HepG2 (cell line): ENCODE measurements around the gene NPR3. TPM values are rescaled to one million over a fixed set of nuclear protein-coding genes. Genes with fewer than 3 reads are reported as not detected.

Experiments
- ATAC-seq: fragments of 200-7000 bp; cut with Tn5 transposase; 3 replicates; pipeline ENCODE4 v1.9.1; 2020; ENCODE audit warnings: mild to moderate bottlenecking, moderate library complexity
- BruUV-seq: library from RNA; stranded (reverse); fragments of 400-500 nt; replicated peaks from 2 replicates; lab custom pipeline; 2021; lab: Mats Ljungman, UMichigan
- CTCF ChIA-PET: fragments of 300-600 bp; formaldehyde crosslinking; extraction: SDS; loops from one replicate; lab custom pipeline; 2021; ENCODE audit warnings: low total read pairs, inconsistent platforms, low intra/inter-chr PET ratio; lab: Yijun Ruan, JAX
- POLR2A ChIA-PET: fragments of 350-600 bp; sonication (Branson Sonifier 250); formaldehyde crosslinking; loops from one replicate; lab custom pipeline; 2020; ENCODE audit warnings: antibody characterized with exemption, inconsistent platforms; lab: Yijun Ruan, JAX
- DNase-seq: peaks from one replicate; pipeline ENCODE4 v3.0.0-alpha.2; 2015; ENCODE audit warnings: low spot score
- FAIRE-seq: peaks from 3 replicates; lab custom pipeline; 2011; peaks lifted over from hg19 to GRCh38; lab: Jason Lieb, UNC
- H2AFZ ChIP-seq: one replicate; pipeline ENCODE4 v1.6.1; 2011; ENCODE audit warnings: low read length, inconsistent platforms
- H3K27ac ChIP-seq: fragments of 300-600 bp; 3 replicates; pipeline ENCODE4 v1.8.0; 2011; ENCODE audit warnings: mixed run types, mild to moderate bottlenecking, mixed read lengths, low read length, inconsistent platforms; ENCODE audit not compliant: insufficient read depth; ENCODE audit errors: extremely low read length
- H3K27me3 ChIP-seq, 2 experiments: fragments of 200-600 bp in 1 of 2; 2 replicates in 1 of 2; 3 replicates in 1 of 2; pipeline versions ENCODE4 v1.6.0 to v1.8.0; 2011; ENCODE audit warnings: low read length in 2 of 2, mild to moderate bottlenecking in 2 of 2, moderate library complexity in 2 of 2, inconsistent platforms in 1 of 2; ENCODE audit not compliant: insufficient read depth in 2 of 2, control insufficient read depth in 1 of 2
- H3K36me3 ChIP-seq, 2 experiments: fragments of 200-600 bp in 1 of 2; replicated peaks in 1 of 2; 2 replicates in 1 of 2; 3 replicates in 1 of 2; pipeline versions ENCODE4 v1.5.1 to v1.8.0; 2011; ENCODE audit warnings: low read length in 2 of 2, inconsistent platforms in 1 of 2; ENCODE audit not compliant: insufficient read depth in 2 of 2, control insufficient read depth in 1 of 2
- H3K4me1 ChIP-seq: 2 replicates; pipeline ENCODE4 v1.5.1; 2012; ENCODE audit warnings: low read length, inconsistent platforms; ENCODE audit not compliant: insufficient read depth
- H3K4me2 ChIP-seq: 2 replicates; pipeline ENCODE4 v1.6.0; 2011; ENCODE audit warnings: low read depth, low read length, inconsistent platforms
- H3K4me3 ChIP-seq, 3 experiments: fragments of 200-600 bp in 1 of 3; sonication (generic), shearing (Covaris generic) in 1 of 3; replicated peaks in 1 of 3; 2 replicates each; pipeline ENCODE4 v1.5.1; 2011 to 2016; ENCODE audit warnings: low read length in 3 of 3, inconsistent platforms in 2 of 3, low read depth in 2 of 3, mild to moderate bottlenecking in 2 of 3, control low read depth in 1 of 3, mixed read lengths in 1 of 3; ENCODE audit not compliant: insufficient read depth in 1 of 3
- H3K79me2 ChIP-seq: one replicate; pipeline ENCODE4 v1.6.1; 2011; ENCODE audit warnings: low read length, inconsistent platforms; ENCODE audit not compliant: insufficient read depth
- H3K9ac ChIP-seq: 2 replicates; pipeline ENCODE4 v1.6.0; 2011; ENCODE audit warnings: mild to moderate bottlenecking, low read depth, low read length, inconsistent platforms; ENCODE audit not compliant: insufficient read depth
- H3K9me3 ChIP-seq: 2 replicates; pipeline ENCODE4 v1.5.1; 2012; ENCODE audit warnings: mild to moderate bottlenecking, low read length
- H4K20me1 ChIP-seq: 2 replicates; pipeline ENCODE4 v1.6.0; 2011; ENCODE audit warnings: inconsistent platforms, mild to moderate bottlenecking, low read length, moderate library complexity; ENCODE audit not compliant: insufficient read depth
- BRD4 ChIP-seq: sonication (generic); formaldehyde crosslinking; IDR thresholded peaks from 2 replicates; pipeline ENCODE4 v1.4.0; 2020; ENCODE audit warnings: missing genetic modification reagents
- HMG20A ChIP-seq: IDR thresholded peaks from 2 replicates; pipeline ENCODE4 v1.6.1; 2016; ENCODE audit warnings: borderline replicate concordance
- MEF2D ChIP-seq: sonication (generic); formaldehyde crosslinking; IDR thresholded peaks from 2 replicates; pipeline ENCODE4 v1.5.1; 2020; ENCODE audit warnings: mild to moderate bottlenecking, missing genetic modification reagents
- NFYC ChIP-seq: IDR thresholded peaks from 2 replicates; pipeline ENCODE4 v1.6.1; 2016; ENCODE audit warnings: missing genetic modification reagents, missing compliant biosample characterization
- PBX2 ChIP-seq: IDR thresholded peaks from 2 replicates; pipeline ENCODE4 v1.6.1; 2016; ENCODE audit warnings: control low read depth
- ZBTB8A ChIP-seq: sonication (generic); formaldehyde crosslinking; IDR thresholded peaks from 2 replicates; pipeline ENCODE4 v1.4.0; 2020; ENCODE audit warnings: mild to moderate bottlenecking, low read depth, missing genetic modification reagents, borderline replicate concordance
- ZNF451 ChIP-seq: sonication (generic); formaldehyde crosslinking; IDR thresholded peaks from 2 replicates; pipeline ENCODE4 v1.5.0; 2020; ENCODE audit warnings: mild to moderate bottlenecking, missing genetic modification reagents
- ZNF503 ChIP-seq: sonication (generic); formaldehyde crosslinking; IDR thresholded peaks from 2 replicates; pipeline ENCODE4 v1.4.0; 2020; ENCODE audit warnings: missing genetic modification reagents
- ZNF547 ChIP-seq: sonication (generic); formaldehyde crosslinking; IDR thresholded peaks from 2 replicates; pipeline ENCODE4 v1.5.1; 2020; ENCODE audit warnings: mild to moderate bottlenecking, missing genetic modification reagents
- WGBS: methylation state at CpG from one replicate; pipeline ENCODE4 v1.1.6; 2017; ENCODE audit warnings: low lambda C conversion rate; 5-methylcytosine and 5-hydroxymethylcytosine counted together
- in situ Hi-C: cut with HindIII; loops from 2 replicates; pipeline ENCODE4 v1.10.0; 2017; ENCODE audit warnings: low pct_unique_long_range_greater_than_20kb; ENCODE audit not compliant: extremely low pct_ligation_motif_present
- intact Hi-C: fragments of 100-400 bp; cut with micrococcal nuclease; formaldehyde crosslinking; loops from one replicate; pipeline ENCODE4 v1.10.0; 2022; ENCODE audit not compliant: unreplicated experiment
- polyA plus RNA-seq, 8 experiments: library from polyadenylated mRNA; depleted of rRNA in 3 of 8; stranded (reverse) in 7 of 8; unstranded in 1 of 8; fragments of >200 nt; fragmentation: Illumina TruSeq in 4 of 8; extraction: Trizol in 4 of 8; gene quantifications; 2 replicates each; pipeline versions ENCODE4 v1.2.1 to v1.2.3, GENCODE V29; 2011 to 2016; ENCODE audit warnings: low read depth in 4 of 8, missing spikeins in 1 of 8, mixed read lengths in 1 of 8; ENCODE audit not compliant: insufficient read depth in 1 of 8
- total RNA-seq, 5 experiments: library from RNA; depleted of rRNA; stranded (reverse); fragments of >200 nt; fragmentation: Illumina TruSeq; extraction: Trizol; gene quantifications; 2 replicates each; pipeline ENCODE4 v1.2.3, GENCODE V29; 2016; ENCODE audit warnings: low read depth in 1 of 5

NPR3 gene
- total and polyA plus RNA-seq, 2 of the 13 experiments (the other 11 are each of a cell fraction or from before 2014, with no cell fraction given), result 0.01 TPM; not detected in 1

DNA sequence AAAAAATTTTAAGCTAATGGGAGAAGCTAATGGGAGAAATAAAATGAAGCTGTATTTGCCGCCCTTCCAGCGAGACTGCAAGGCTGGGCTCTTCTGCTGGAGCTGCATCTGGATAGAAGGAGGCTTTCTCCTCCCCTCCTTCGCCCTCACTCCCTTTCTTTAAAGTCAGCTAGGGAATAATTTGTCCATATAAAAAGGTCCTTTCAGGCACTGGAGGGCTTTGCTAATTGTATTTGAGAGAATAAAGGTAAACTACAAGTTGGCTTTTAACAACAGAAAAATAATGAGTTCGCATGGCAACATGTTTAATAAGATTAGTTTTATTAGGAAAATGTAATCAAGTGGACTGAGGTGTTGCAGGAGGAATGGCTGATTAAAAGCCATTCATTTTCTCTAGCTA lies 41.3 kb downstream of the NPR3 start:
- ATAC-seq (no peak), DNase-seq (no peak), FAIRE-seq (no peak)
- Histone ChIP-seq H3K79me2 (no peaks in the 10 kb centered on the region), H3K27me3 (0 out of 5 replicates have a peak, but pooled peaks cover 0 to 18% of the 10 kb centered on the region in 2 experiments), H3K4me1 (no peaks in the 10 kb centered on the region), H3K36me3 (no peaks in the 10 kb centered on the region), H3K4me3 (no peak overlapping the region), H4K20me1 (no peaks in the 10 kb centered on the region), H3K4me2 (no peak overlapping the region), H3K9ac (no peak overlapping the region), H3K27ac (no peak overlapping the region), H3K9me3 (no peaks in the 10 kb centered on the region), H2AFZ (no peak overlapping the region)
- no peak for TF ChIP-seq ZNF503
- POLR2A ChIA-PET, result no interaction called here
- no TSS peak for BruUV-seq
- WGBS, result 22% methylated on average over 4 of the region's 4 CpGs
- CTCF ChIA-PET, result no interaction called here
- intact Hi-C loops (no loop called here), in situ Hi-C loops (no loop called here)

DNA sequence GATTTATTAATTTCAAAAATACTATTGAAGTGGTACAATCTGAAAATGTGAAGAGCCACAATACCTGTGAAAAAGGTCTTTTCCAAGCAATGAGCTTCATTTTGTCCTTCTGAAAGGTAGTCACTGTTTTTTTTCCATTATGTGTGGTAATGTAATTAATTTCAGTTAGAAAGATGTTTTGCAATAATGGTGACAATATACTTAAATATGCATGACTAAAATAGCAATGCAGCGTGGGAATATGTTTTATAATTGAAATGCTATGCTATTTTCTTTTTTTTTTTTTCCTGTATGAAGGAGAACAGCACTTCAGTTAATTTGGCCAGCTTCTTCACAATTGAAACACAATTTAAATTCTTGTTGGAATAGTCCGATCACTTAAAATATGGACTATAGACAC lies 41.9 kb downstream of the NPR3 start:
- Histone ChIP-seq H3K9me3 (no peaks in the 10 kb centered on the region), H3K4me2 (no peak overlapping the region), H4K20me1 (no peaks in the 10 kb centered on the region), H3K4me1 (no peaks in the 10 kb centered on the region), H3K79me2 (no peaks in the 10 kb centered on the region), H3K27ac (no peak overlapping the region), H3K36me3 (no peaks in the 10 kb centered on the region), H3K27me3 (0 out of 5 replicates have a peak, but pooled peaks cover 0 to 18% of the 10 kb centered on the region in 2 experiments), H3K9ac (no peak overlapping the region), H2AFZ (no peak overlapping the region), H3K4me3 (no peak overlapping the region)
- ATAC-seq, result no peak
- no TSS peak for BruUV-seq
- ChIA-PET POLR2A (no interaction called here), CTCF (no interaction called here)
- no peak for FAIRE-seq
- intact Hi-C loops, result no loop called here
- no peak for DNase-seq
- TF ChIP-seq ZBTB8A (CRISPR knock-in tag) (no peak), ZNF451 (CRISPR knock-in tag) (no peak), PBX2 (CRISPR knock-in tag) (no peak), MEF2D (CRISPR knock-in tag) (no peak), ZNF547 (no peak), HMG20A (no peak), NFYC (CRISPR knock-in tag) (no peak), BRD4 (CRISPR knock-in tag) (no peak)
- TF ChIP-seq, all 625 proteins: peak for 0
- 40% methylated on average over 2 of the region's 2 CpGs for WGBS
- in situ Hi-C loops, result no loop called here
